C1 segment of cervical spinal cord (tissue), 14 donors: ENCODE results near the gene ERI2.

Source experiments
- DNase-seq, 14 donors: peaks; one replicate each; lab custom pipeline; 2025; lab: John Stamatoyannopoulos, UW

Gene ERI2

GRCh38 chr16:20806168-20807050 is at the start of gene ERI2, which contains the start of gene REXO5:
Gene ERI2 (minus strand): TSS chr16:20806472. CDS start chr16:20806430, 42 bp downstream.
Gene REXO5 (plus strand): TSS chr16:20806527. CDS start chr16:20806954, 427 bp downstream.
- peak; percentile 34 to 88 (median 84) for DNase-seq

- no peak for DNase-seq
Observed at GRCh38 chr16:20854963-20855362, 48.7 kb upstream of the ERI2 start.

GRCh38 chr16:20853981-20854620 is 47.8 kb upstream of the ERI2 start:
- DNase-seq, result no peak

GRCh38 chr16:20853143-20853542 is 46.9 kb upstream of the ERI2 start:
- no peak for DNase-seq

GRCh38 chr16:20851601-20852000 is 45.3 kb upstream of the ERI2 start:
- DNase-seq, result peak in 3 of 14 donors; percentile 3 to 20 (median 11)

- DNase-seq, result no peak
Observed at GRCh38 chr16:20850981-20851380, 44.7 kb upstream of the ERI2 start.

- peak in 7 of 14 donors; percentile 24 to 49 (median 31) for DNase-seq
Observed at GRCh38 chr16:20849589-20850390, 43.5 kb upstream of the ERI2 start.

- no peak for DNase-seq
Observed at GRCh38 chr16:20847550-20847949, 41.3 kb upstream of the ERI2 start.

GRCh38 chr16:20846551-20846950 is 40.3 kb upstream of the ERI2 start:
- DNase-seq, result no peak

GRCh38 chr16:20846030-20846429 is 39.8 kb upstream of the ERI2 start:
- peak in 1 of 14 donors; percentile 76 for DNase-seq

- DNase-seq, result no peak
Observed at GRCh38 chr16:20844588-20844987, 38.3 kb upstream of the ERI2 start.

- DNase-seq, result no peak
Observed at GRCh38 chr16:20844054-20844453, 37.8 kb upstream of the ERI2 start.

GRCh38 chr16:20839504-20839903 is 33.2 kb upstream of the ERI2 start:
- no peak for DNase-seq

GRCh38 chr16:20838240-20838639 is 32.0 kb upstream of the ERI2 start:
- DNase-seq, result no peak

GRCh38 chr16:20833086-20833485 is 26.8 kb upstream of the ERI2 start:
- DNase-seq, result peak in 2 of 14 donors; percentile 6 to 90

GRCh38 chr16:20830372-20830771 is 24.1 kb upstream of the ERI2 start:
- no peak for DNase-seq

GRCh38 chr16:20829536-20829935 is 23.3 kb upstream of the ERI2 start:
- no peak for DNase-seq

- DNase-seq, result no peak
Observed at GRCh38 chr16:20826039-20826566, 19.8 kb upstream of the ERI2 start.

GRCh38 chr16:20822521-20823325 is 16.5 kb upstream of the ERI2 start:
- no peak for DNase-seq

- DNase-seq, result no peak
Observed at GRCh38 chr16:20821682-20822081, 15.4 kb upstream of the ERI2 start.
